ENCODE data around the gene NUP50.

Gene NUP50

GRCh38 chr22:45211435-45211834 is 47.7 kb downstream of the NUP50 start:
- DNase-seq = no peak

GRCh38 chr22:45211848-45212247 is 48.1 kb downstream of the NUP50 start:
- no peak for DNase-seq

GRCh38 chr22:45212306-45212709 is 48.6 kb downstream of the NUP50 start:
- DNase-seq = peak; percentile 10 to 54 (median 24)

GRCh38 chr22:45212992-45213751 is 49.4 kb downstream of the NUP50 start:
- no peak for DNase-seq

GRCh38 chr22:45216133-45217003 is 52.6 kb downstream of the NUP50 start:
- DNase-seq = no peak

GRCh38 chr22:45217345-45217744 is 53.6 kb downstream of the NUP50 start:
- no peak for DNase-seq

- no peak for DNase-seq
These were observed 54.1 kb downstream of the NUP50 start for GRCh38 chr22:45217806-45218205.

GRCh38 chr22:45218976-45219375 is 55.3 kb downstream of the NUP50 start:
- DNase-seq = peak in 2 of 3 experiments; percentile 3 to 51

GRCh38 chr22:45221201-45221600 is 57.5 kb downstream of the NUP50 start:
- DNase-seq = no peak

- DNase-seq = no peak
These were observed 59.8 kb downstream of the NUP50 start for GRCh38 chr22:45223304-45224117.

- DNase-seq = no peak
These were observed 60.6 kb downstream of the NUP50 start for GRCh38 chr22:45224331-45224730.

GRCh38 chr22:45224988-45225731 is 61.4 kb downstream of the NUP50 start:
- DNase-seq = no peak

GRCh38 chr22:45225732-45226502 is 62.2 kb downstream of the NUP50 start:
- no peak for DNase-seq

GRCh38 chr22:45226503-45227186 is 62.9 kb downstream of the NUP50 start:
- DNase-seq = no peak

- DNase-seq = no peak
These were observed 64.1 kb downstream of the NUP50 start for GRCh38 chr22:45227645-45228400.

GRCh38 chr22:45228401-45228754 is 64.7 kb downstream of the NUP50 start:
- DNase-seq = no peak

GRCh38 chr22:45229181-45229580 is 65.5 kb downstream of the NUP50 start:
- DNase-seq = no peak

- DNase-seq = no peak
These were observed 66.4 kb downstream of the NUP50 start for GRCh38 chr22:45230026-45230721.

- no peak for DNase-seq
These were observed 67.6 kb downstream of the NUP50 start for GRCh38 chr22:45231293-45231692.

- no peak for DNase-seq
These were observed 69.7 kb downstream of the NUP50 start for GRCh38 chr22:45233386-45233785.
